Caco-2 (cell line): ENCODE results near the gene DNAJB2. TPM values are rescaled to one million over a fixed set of nuclear protein-coding genes. Genes with fewer than 3 reads are reported as not detected.

ENCODE experiments used
- BruUV-seq: library from RNA; stranded (reverse); fragments of 400-500 nt; replicated peaks from 2 replicates; lab custom pipeline; 2021; lab: Mats Ljungman, UMichigan
- CTCF ChIA-PET: fragments of 300-600 bp; sonication (Branson Sonifier 250); formaldehyde crosslinking; loops from one replicate; lab custom pipeline; 2022; ENCODE audit warnings: antibody characterized with exemption; lab: Charles Lee
- POLR2A ChIA-PET: fragments of 300-600 bp; sonication (Branson Sonifier 250); formaldehyde crosslinking; loops from one replicate; lab custom pipeline; 2022; ENCODE audit warnings: antibody characterized with exemption; lab: Charles Lee
- DNase-seq, 2 experiments: peaks; one replicate each; pipeline versions ENCODE4 v3.0.0 to v3.0.0-alpha.2; 2020 to 2022
- H3K27me3 ChIP-seq: replicated peaks from 2 replicates; pipeline ENCODE4 v1.6.0; 2011; ENCODE audit warnings: low read length; ENCODE audit not compliant: control insufficient read depth, insufficient read depth
- H3K36me3 ChIP-seq: 2 replicates; pipeline ENCODE4 v1.5.1; 2011; ENCODE audit warnings: low read length; ENCODE audit not compliant: control insufficient read depth, insufficient read depth
- H3K4me1 ChIP-seq: fragments of 250-450 bp; sonication (Bioruptor Pico); 2 replicates; pipeline ENCODE4 v1.5.1; 2020; ENCODE audit warnings: mild to moderate bottlenecking
- H3K4me3 ChIP-seq: 2 replicates; pipeline ENCODE4 v1.5.1; 2011; ENCODE audit warnings: low read depth, mild to moderate bottlenecking, control low read depth, low read length
- H3K9me3 ChIP-seq: fragments of 250-450 bp; sonication (Bioruptor Pico); 2 replicates; pipeline ENCODE4 v1.5.1; 2020; ENCODE audit warnings: mild to moderate bottlenecking, moderate library complexity
- H3K27ac Mint-ChIP-seq: one replicate; pipeline ENCODE4 v1.8.0; 2022; ENCODE audit warnings: mixed read lengths; ENCODE audit not compliant: unreplicated experiment
- H3K27me3 Mint-ChIP-seq: one replicate; pipeline ENCODE4 v1.8.0; 2022; ENCODE audit warnings: mixed read lengths; ENCODE audit not compliant: insufficient read depth, unreplicated experiment
- H3K36me3 Mint-ChIP-seq: one replicate; pipeline ENCODE4 v1.8.0; 2022; ENCODE audit warnings: mild to moderate bottlenecking, mixed read lengths; ENCODE audit not compliant: insufficient read depth, unreplicated experiment
- H3K4me1 Mint-ChIP-seq: one replicate; pipeline ENCODE4 v1.8.0; 2022; ENCODE audit warnings: low read depth, mixed read lengths; ENCODE audit not compliant: unreplicated experiment
- H3K4me3 Mint-ChIP-seq: one replicate; pipeline ENCODE4 v1.8.0; 2022; ENCODE audit warnings: mild to moderate bottlenecking, moderate library complexity, mixed read lengths; ENCODE audit not compliant: unreplicated experiment
- H3K9me3 Mint-ChIP-seq: one replicate; pipeline ENCODE4 v1.8.0; 2022; ENCODE audit warnings: mixed read lengths; ENCODE audit not compliant: unreplicated experiment
- CTCF ChIP-seq, 2 experiments: fragments of 200-600 bp in 1 of 2; IDR thresholded peaks; 1 replicate in 1 of 2; 2 replicates in 1 of 2; pipeline versions ENCODE4 v1.5.1 to v1.8.0; 2011 to 2022; ENCODE audit warnings: antibody characterized with exemption in 1 of 2, control low read depth in 1 of 2, inconsistent platforms in 1 of 2, low read depth in 1 of 2, low read length in 1 of 2, mild to moderate bottlenecking in 1 of 2, moderate library complexity in 1 of 2; ENCODE audit not compliant: insufficient read depth in 1 of 2, severe bottlenecking in 1 of 2, unreplicated experiment in 1 of 2
- intact Hi-C: fragments of 100-400 bp; cut with micrococcal nuclease; formaldehyde crosslinking; loops from one replicate; pipeline ENCODE4 v1.10.0; 2022; ENCODE audit not compliant: unreplicated experiment
- total RNA-seq: library from RNA; stranded (reverse); gene quantifications from 2 replicates; pipeline ENCODE4 v1.2.3, GENCODE V29; 2022

The DNAJB2 gene
- total RNA-seq, 1 experiment from 2014 or later: 61.2 TPM

GRCh38 chr2:219250049-219250781 is 29.0 kb upstream of the DNAJB2 start:
- peaks cover 37% of the 10 kb centered on the region for H3K4me1 Mint-ChIP-seq
- TF ChIP-seq CTCF (IDR thresholded peaks at IDR 0.05; ENCODE audit: insufficient read depth in 1 of 2, low read depth in 1 of 2, low read length in 1 of 2, severe bottlenecking in 1 of 2, unreplicated experiment in 1 of 2): no peak
- DNase-seq: no peak
- ChIA-PET CTCF (interaction anchor here (0.6 to 2.6 kb wide), 9 partner anchors 13 to 192 kb away, joined by 3 to 25 read pairs (median 4); partner anchors contain the start of genes DNAJB2 and ZFAND2B), POLR2A (interaction anchor here (1.3 to 1.5 kb wide), 4 partner anchors 24 to 74 kb away, joined by 4 to 12 read pairs (median 5); partner anchors contain the start of genes CNPPD1 and DNAJB2)
- no peak overlapping the region for H3K4me3 Mint-ChIP-seq
- peak overlapping the region; percentile 55 for H3K27ac Mint-ChIP-seq
- intact Hi-C loops: no loop called here
- Histone ChIP-seq H3K4me3 (no peak overlapping the region), H3K36me3 (no peaks in the 10 kb centered on the region; the same call in 1 of the 2 replicates), H3K27me3 (no peaks in the 10 kb centered on the region), H3K4me1 (peaks cover 39% of the 10 kb centered on the region), H3K9me3 (no peaks in the 10 kb centered on the region)
- peaks cover 15% of the 10 kb centered on the region for H3K36me3 Mint-ChIP-seq
- no TSS peak for BruUV-seq
- H3K9me3 Mint-ChIP-seq: no peaks in the 10 kb centered on the region
- peaks cover 4% of the 10 kb centered on the region for H3K27me3 Mint-ChIP-seq

- H3K9me3 Mint-ChIP-seq: no peaks in the 10 kb centered on the region
- H3K27me3 Mint-ChIP-seq: peaks cover 4% of the 10 kb centered on the region
- POLR2A ChIA-PET: interaction anchor here (0.6 kb wide), 1 partner anchor 136 kb away, joined by 3 read pairs; the partner anchor contains the start of gene DNPEP
- peaks cover 31% of the 10 kb centered on the region for H3K4me1 ChIP-seq
- CTCF ChIA-PET: interaction anchor here (0.9 kb wide), 1 partner anchor 23 kb away, joined by 5 read pairs; no protein-coding TSS in a partner anchor
- TF ChIP-seq CTCF (IDR thresholded peaks at IDR 0.05; ENCODE audit: insufficient read depth in 1 of 2, low read depth in 1 of 2, low read length in 1 of 2, severe bottlenecking in 1 of 2, unreplicated experiment in 1 of 2): no peak
- H3K27ac Mint-ChIP-seq: no peak overlapping the region
- no peak overlapping the region for H3K4me3 ChIP-seq
- intact Hi-C loops: no loop called here
- no peak overlapping the region for H3K4me3 Mint-ChIP-seq
- H3K9me3 ChIP-seq: no peaks in the 10 kb centered on the region
- peaks cover 8% of the 10 kb centered on the region for H3K36me3 Mint-ChIP-seq
- no peaks in the 10 kb centered on the region for H3K27me3 ChIP-seq
- peaks cover 37% of the 10 kb centered on the region for H3K4me1 Mint-ChIP-seq
- DNase-seq: no peak
- H3K36me3 ChIP-seq: no peaks in the 10 kb centered on the region; the same call in 1 of the 2 replicates
- no TSS peak for BruUV-seq
These were observed 27.5 kb upstream of the DNAJB2 start for GRCh38 chr2:219251656-219252055.

GRCh38 chr2:219252084-219252483 is 27.1 kb upstream of the DNAJB2 start:
- intact Hi-C loops: no loop called here
- BruUV-seq: no TSS peak
- ChIA-PET CTCF (interaction anchor here (0.9 to 3.3 kb wide), 2 partner anchors 22 to 43 kb away, joined by 5 to 22 read pairs; no protein-coding TSS in a partner anchor), POLR2A (interaction anchor here (0.6 kb wide), 1 partner anchor 136 kb away, joined by 3 read pairs; the partner anchor contains the start of gene DNPEP)
- no peak overlapping the region for H3K4me3 Mint-ChIP-seq
- no peaks in the 10 kb centered on the region for H3K27me3 ChIP-seq
- H3K36me3 Mint-ChIP-seq: peaks cover 8% of the 10 kb centered on the region
- H3K27me3 Mint-ChIP-seq: peaks cover 4% of the 10 kb centered on the region
- no peak for TF ChIP-seq CTCF (IDR thresholded peaks at IDR 0.05; ENCODE audit: insufficient read depth in 1 of 2, low read depth in 1 of 2, low read length in 1 of 2, severe bottlenecking in 1 of 2, unreplicated experiment in 1 of 2)
- no peaks in the 10 kb centered on the region; the same call in 1 of the 2 replicates for H3K36me3 ChIP-seq
- H3K9me3 ChIP-seq: no peaks in the 10 kb centered on the region
- no peak for DNase-seq
- no peak overlapping the region for H3K4me3 ChIP-seq
- peaks cover 37% of the 10 kb centered on the region for H3K4me1 Mint-ChIP-seq
- no peaks in the 10 kb centered on the region for H3K9me3 Mint-ChIP-seq
- H3K4me1 ChIP-seq: peaks cover 31% of the 10 kb centered on the region
- no peak overlapping the region for H3K27ac Mint-ChIP-seq
